HEK293 (cell line): Measurements from ENCODE around the gene GMDS.

Source experiments
- CTCF ChIP-seq: fragments of 450-650 bp; formaldehyde crosslinking; IDR thresholded peaks from 2 replicates; pipeline ENCODE4 v1.5.1; 2016; ENCODE audit warnings: missing biosample characterization, missing genetic modification characterization
- RBAK ChIP-seq: fragments of 450-650 bp; formaldehyde crosslinking; IDR thresholded peaks from 2 replicates; pipeline ENCODE4 v1.5.1; 2016; ENCODE audit warnings: missing biosample characterization, missing genetic modification characterization
- ZNF266 ChIP-seq: fragments of 450-650 bp; formaldehyde crosslinking; IDR thresholded peaks from 2 replicates; pipeline ENCODE4 v1.5.1; 2016; ENCODE audit warnings: missing biosample characterization, missing genetic modification characterization, low read depth

- no peak for TF ChIP-seq CTCF (tag by site-specific recombination)
- TF ChIP-seq ZNF266 (tag by site-specific recombination) = no peak
- TF ChIP-seq RBAK (tag by site-specific recombination) = no peak
Measured at GRCh38 chr6:2266031-2266795, 20.8 kb upstream of the GMDS start.
